Renal cortex interstitium (tissue), 15 donors: ENCODE data around the gene HSPB1. TPM values are rescaled to one million over a fixed set of nuclear protein-coding genes. Genes with fewer than 3 reads are reported as not detected.

Experiments used
- DNase-seq, 11 donors: peaks; one replicate each; pipeline ENCODE4 v3.0.0-alpha.2; 2013; ENCODE audit warnings: low read depth in 9 of 11, low spot score in 4 of 11; ENCODE audit errors: extremely low read depth in 1 of 11
- long read RNA-seq, 16 experiments: transcript quantifications; one replicate each; lab custom pipeline, GENCODE V29; 2026
- polyA plus RNA-seq, 3 donors: library from polyadenylated mRNA; unstranded; fragments of 120-200 nt; gene quantifications; one replicate each; pipeline ENCODE4 v1.2.1, GENCODE V29; 2013; ENCODE audit not compliant: insufficient read length in 3 of 3

Gene HSPB1
- polyA plus RNA-seq = 100 to 1,000 TPM; 119 to 226 (median 218) TPM
- long read RNA-seq, donor 1, transcript HSPB1-201 (3 exons, 909 nt) = major isoform, 117 of 187 reads
- long read RNA-seq, donor 1, transcript HSPB1-203 (2 exons, 1,455 nt) = minor isoform, 58 of 187 reads
- long read RNA-seq, donor 1, partial matches to known transcripts = 12 of 187 reads
- long read RNA-seq, donor 1, other reads (novel, unspliced or antisense) = 0 of 187 reads
- long read RNA-seq, donor 2, transcript HSPB1-203 (2 exons, 1,455 nt) = minor isoform, 48 of 202 reads
- long read RNA-seq, donor 2, transcript HSPB1-201 (3 exons, 909 nt) = major isoform, 154 of 202 reads
- long read RNA-seq, donor 2, partial matches to known transcripts = 0 of 202 reads
- long read RNA-seq, donor 2, other reads (novel, unspliced or antisense) = 0 of 202 reads
- long read RNA-seq, donor 3, transcript HSPB1-203 (2 exons, 1,455 nt) = minor isoform, 75 of 330 reads
- long read RNA-seq, donor 3, transcript HSPB1-201 (3 exons, 909 nt) = major isoform, 241 of 330 reads
- long read RNA-seq, donor 3, partial matches to known transcripts = 14 of 330 reads
- long read RNA-seq, donor 3, other reads (novel, unspliced or antisense) = 0 of 330 reads
- long read RNA-seq, donor 4, transcript HSPB1-203 (2 exons, 1,455 nt) = minor isoform, 35 of 157 reads
- long read RNA-seq, donor 4, transcript HSPB1-201 (3 exons, 909 nt) = major isoform, 116 of 157 reads
- long read RNA-seq, donor 4, partial matches to known transcripts = 6 of 157 reads
- long read RNA-seq, donor 4, other reads (novel, unspliced or antisense) = 0 of 157 reads
- long read RNA-seq, donor 5 = 0 reads
- long read RNA-seq, donor 6, transcript HSPB1-201 (3 exons, 909 nt) = major isoform, 113 of 174 reads
- long read RNA-seq, donor 6, transcript HSPB1-203 (2 exons, 1,455 nt) = minor isoform, 50 of 174 reads
- long read RNA-seq, donor 6, partial matches to known transcripts = 11 of 174 reads
- long read RNA-seq, donor 6, other reads (novel, unspliced or antisense) = 0 of 174 reads
- long read RNA-seq, donor 7, transcript HSPB1-201 (3 exons, 909 nt) = major isoform, 154 of 240 reads
- long read RNA-seq, donor 7, transcript HSPB1-203 (2 exons, 1,455 nt) = minor isoform, 75 of 240 reads
- long read RNA-seq, donor 7, partial matches to known transcripts = 10 of 240 reads
- long read RNA-seq, donor 7, other reads (novel, unspliced or antisense) = 0 of 240 reads
- long read RNA-seq, donor 8 = 0 reads
- long read RNA-seq, donor 9, transcript HSPB1-201 (3 exons, 909 nt) = major isoform, 109 of 158 reads
- long read RNA-seq, donor 9, transcript HSPB1-203 (2 exons, 1,455 nt) = minor isoform, 38 of 158 reads
- long read RNA-seq, donor 9, partial matches to known transcripts = 11 of 158 reads
- long read RNA-seq, donor 9, other reads (novel, unspliced or antisense) = 0 of 158 reads
- long read RNA-seq, donor 10, transcript HSPB1-203 (2 exons, 1,455 nt) = minor isoform, 83 of 238 reads
- long read RNA-seq, donor 10, transcript HSPB1-201 (3 exons, 909 nt) = major isoform, 142 of 238 reads
- long read RNA-seq, donor 10, partial matches to known transcripts = 13 of 238 reads
- long read RNA-seq, donor 10, other reads (novel, unspliced or antisense) = 0 of 238 reads
- long read RNA-seq, donor 11, transcript HSPB1-201 (3 exons, 909 nt) = major isoform, 74 of 107 reads
- long read RNA-seq, donor 11, transcript HSPB1-203 (2 exons, 1,455 nt) = minor isoform, 33 of 107 reads
- long read RNA-seq, donor 11, partial matches to known transcripts = 0 of 107 reads
- long read RNA-seq, donor 11, other reads (novel, unspliced or antisense) = 0 of 107 reads
- long read RNA-seq, donor 12, transcript HSPB1-201 (3 exons, 909 nt) = major isoform, 88 of 121 reads
- long read RNA-seq, donor 12, transcript HSPB1-203 (2 exons, 1,455 nt) = minor isoform, 26 of 121 reads
- long read RNA-seq, donor 12, partial matches to known transcripts = 7 of 121 reads
- long read RNA-seq, donor 12, other reads (novel, unspliced or antisense) = 0 of 121 reads
- long read RNA-seq, donor 13 = 0 reads
- long read RNA-seq, donor 14, transcript HSPB1-201 (3 exons, 909 nt) = major isoform, 115 of 177 reads
- long read RNA-seq, donor 14, transcript HSPB1-203 (2 exons, 1,455 nt) = minor isoform, 46 of 177 reads
- long read RNA-seq, donor 14, partial matches to known transcripts = 16 of 177 reads
- long read RNA-seq, donor 14, other reads (novel, unspliced or antisense) = 0 of 177 reads
- long read RNA-seq, donor 15, transcript HSPB1-203 (2 exons, 1,455 nt) = minor isoform, 12 of 87 reads
- long read RNA-seq, donor 15, transcript HSPB1-201 (3 exons, 909 nt) = major isoform, 70 of 87 reads
- long read RNA-seq, donor 15, partial matches to known transcripts = 5 of 87 reads
- long read RNA-seq, donor 15, other reads (novel, unspliced or antisense) = 0 of 87 reads
- long read RNA-seq, donor 16, transcript HSPB1-203 (2 exons, 1,455 nt) = minor isoform, 102 of 421 reads
- long read RNA-seq, donor 16, transcript HSPB1-201 (3 exons, 909 nt) = major isoform, 287 of 421 reads
- long read RNA-seq, donor 16, partial matches to known transcripts = 27 of 421 reads
- long read RNA-seq, donor 16, other reads (novel, unspliced or antisense) = 5 of 421 reads

DNA sequence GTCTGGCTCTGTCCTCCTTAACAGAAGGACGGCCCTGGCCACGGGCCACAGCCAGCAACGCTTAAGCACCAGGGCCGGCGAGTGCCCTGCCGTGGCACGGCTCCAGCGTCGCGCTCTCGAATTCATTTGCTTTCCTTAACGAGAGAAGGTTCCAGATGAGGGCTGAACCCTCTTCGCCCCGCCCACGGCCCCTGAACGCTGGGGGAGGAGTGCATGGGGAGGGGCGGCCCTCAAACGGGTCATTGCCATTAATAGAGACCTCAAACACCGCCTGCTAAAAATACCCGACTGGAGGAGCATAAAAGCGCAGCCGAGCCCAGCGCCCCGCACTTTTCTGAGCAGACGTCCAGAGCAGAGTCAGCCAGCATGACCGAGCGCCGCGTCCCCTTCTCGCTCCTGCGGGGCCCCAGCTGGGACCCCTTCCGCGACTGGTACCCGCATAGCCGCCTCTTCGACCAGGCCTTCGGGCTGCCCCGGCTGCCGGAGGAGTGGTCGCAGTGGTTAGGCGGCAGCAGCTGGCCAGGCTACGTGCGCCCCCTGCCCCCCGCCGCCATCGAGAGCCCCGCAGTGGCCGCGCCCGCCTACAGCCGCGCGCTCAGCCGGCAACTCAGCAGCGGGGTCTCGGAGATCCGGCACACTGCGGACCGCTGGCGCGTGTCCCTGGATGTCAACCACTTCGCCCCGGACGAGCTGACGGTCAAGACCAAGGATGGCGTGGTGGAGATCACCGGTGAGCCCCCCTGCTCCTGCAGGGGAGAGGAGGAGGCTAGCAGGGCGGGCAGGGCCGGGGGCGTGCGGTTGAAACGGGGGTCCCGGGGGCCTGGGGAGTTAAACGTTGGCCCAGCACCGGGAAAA is at the start of gene HSPB1:
Gene HSPB1 (plus strand): TSS at position 327 of the 855 bp plus-strand sequence. CDS start 40 bp downstream, at position 367.
- DNase-seq = peak in 8 of 11 donors; percentile 61 to 86 (median 68)

DNA sequence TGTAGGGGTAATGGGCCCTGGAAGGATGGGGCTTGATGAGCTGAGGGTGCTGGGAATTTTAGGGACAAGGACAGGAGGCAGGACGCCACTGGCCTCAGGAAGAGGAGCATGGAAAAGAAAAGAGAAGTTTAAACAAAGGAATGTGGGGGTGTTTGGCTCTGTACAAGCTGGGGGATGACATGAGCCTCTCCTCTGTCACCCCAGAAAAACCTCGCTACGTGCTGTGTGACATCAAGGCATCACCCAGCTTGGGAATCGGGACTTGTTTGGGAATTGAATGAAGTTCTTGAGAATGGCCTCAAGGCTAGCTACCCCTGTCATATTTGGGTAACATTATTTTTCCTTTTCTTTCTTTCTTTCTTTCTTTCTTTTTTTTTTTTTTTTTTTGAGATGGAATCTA is 47.7 kb upstream of the HSPB1 start:
- DNase-seq = no peak

- DNase-seq = no peak
These were observed 44.5 kb upstream of the HSPB1 start for GRCh38 chr7:76257973-76258372.

DNA sequence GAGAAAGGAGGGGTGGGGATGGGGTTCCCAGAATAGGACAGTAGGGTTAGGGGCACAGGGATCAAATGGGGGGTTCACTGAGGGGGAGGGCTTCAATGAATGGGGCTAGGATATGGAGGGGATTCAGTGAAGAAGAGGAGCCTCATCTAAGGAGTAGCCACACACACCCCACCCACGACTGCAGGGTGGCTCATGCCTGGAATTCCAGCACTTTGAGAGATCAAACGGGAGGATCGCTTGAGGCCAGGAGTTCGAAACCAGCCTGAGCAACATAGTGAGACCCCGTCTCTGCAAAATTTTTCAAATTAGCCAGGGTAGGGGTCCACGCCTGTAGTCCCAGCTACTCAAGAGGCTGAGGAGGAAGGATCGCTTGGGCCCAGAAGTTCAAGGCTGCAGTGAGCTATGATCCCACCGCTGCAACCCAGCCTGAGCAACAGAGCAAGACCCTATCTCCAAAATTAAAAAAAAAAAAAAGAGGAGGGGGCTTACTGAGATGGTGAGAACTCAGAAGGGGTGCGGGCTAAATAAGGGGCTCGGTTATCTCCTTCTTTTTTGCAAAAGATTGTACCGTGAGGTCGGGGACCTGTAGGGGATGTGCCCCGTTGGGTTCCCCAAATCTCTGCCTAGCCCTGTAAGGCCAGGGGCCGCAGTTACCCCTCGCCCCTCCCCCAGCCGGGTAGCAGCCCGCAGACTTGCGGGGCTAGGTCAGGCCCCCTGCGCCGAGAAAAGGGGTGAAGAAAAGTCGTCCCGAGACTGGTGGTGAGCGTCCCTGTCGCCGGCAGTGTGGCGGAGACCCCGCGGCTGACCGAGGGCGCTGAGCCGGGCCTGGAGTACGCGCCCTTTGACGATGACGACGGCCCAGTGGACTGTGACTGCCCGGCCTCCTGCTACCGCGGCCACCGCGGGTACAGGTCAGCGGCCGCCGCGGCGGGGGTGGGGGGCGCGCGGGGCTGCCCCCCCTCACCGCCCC is 43.1 kb upstream of the HSPB1 start:
- DNase-seq = no peak

DNA sequence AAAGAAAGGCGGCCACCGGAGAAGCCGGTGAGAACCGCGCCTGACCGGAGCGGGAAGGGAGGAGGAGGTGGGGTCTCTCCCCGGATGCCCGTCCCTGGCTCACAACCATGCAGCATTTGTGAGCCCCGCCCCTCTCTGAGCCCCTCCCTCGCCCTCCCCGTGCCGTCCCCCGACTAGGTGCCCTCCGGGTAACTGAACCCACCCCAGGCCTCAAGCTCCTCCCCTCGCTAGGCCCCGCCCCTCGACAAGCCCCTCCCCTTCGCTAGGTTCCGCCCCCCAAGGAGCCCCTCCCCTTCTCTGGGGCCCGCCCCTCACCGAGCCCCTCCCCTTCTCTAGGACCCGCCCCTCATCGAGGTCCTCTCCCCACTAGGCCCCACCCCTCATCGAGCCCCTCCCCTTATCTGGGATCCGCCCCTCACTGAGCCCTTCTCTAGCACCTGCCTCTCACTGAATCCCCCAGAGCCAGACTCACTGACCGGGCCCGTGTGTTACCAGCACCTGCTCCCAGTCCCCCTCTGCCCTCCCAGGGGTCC is 42.2 kb upstream of the HSPB1 start:
- peak in 2 of 11 donors; percentile 32 to 34 for DNase-seq

DNA sequence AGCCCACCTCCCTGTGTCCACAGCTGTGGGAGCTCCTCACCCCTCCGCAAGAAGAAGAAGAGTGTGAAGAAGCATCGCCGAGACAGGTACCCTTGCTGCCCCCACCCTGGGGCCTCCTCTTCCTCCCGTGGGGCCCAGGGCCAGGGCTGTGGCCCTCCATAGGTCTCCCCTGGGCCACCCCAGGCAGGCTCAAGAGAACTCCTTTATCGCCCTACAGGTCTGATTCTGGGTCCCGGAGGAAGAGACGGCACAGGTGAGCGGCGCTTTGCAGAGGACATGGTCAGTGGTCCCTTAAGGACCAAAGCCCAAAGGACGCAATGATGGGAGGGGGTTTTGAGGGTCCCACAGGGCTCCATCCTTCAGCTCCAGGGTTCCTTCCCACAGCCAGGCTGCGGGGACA is 41.1 kb upstream of the HSPB1 start:
- DNase-seq = no peak

GRCh38 chr7:76261931-76262330 is 40.5 kb upstream of the HSPB1 start:
- DNase-seq = no peak

DNA sequence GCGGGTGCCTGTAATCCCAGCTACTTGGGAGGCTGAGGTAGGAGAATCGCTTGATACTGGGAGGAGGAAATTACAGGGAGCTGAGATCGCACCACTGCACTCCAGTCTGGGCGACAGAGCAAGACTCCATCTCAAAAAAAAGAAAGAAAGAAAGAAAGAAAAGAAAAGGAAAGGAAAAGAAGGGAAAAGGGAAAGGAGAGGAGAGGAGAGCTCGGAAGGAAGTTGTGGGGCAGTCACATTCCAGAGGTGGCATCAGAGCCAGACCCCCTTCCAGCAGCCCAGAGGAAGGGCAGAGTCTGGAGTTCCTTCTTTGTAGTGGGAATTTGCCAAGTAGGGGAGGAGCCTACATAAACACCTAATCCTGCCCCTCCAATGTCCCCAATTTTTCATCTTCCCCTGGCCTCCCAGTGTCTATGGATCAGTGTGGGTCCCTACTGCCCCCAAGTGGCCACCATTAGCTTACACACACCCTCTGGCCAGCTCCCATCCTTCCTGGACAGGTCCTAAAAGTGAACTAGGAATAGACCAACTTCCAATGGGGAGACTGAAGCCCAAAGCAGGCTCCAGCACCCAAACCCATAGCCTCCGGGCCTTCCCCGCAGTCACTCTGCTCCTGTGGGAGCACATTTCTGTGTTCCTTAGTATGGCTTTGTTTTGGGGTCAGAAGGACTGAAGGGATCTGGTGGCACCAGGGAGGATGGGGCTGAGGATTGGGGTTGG is 39.6 kb upstream of the HSPB1 start:
- peak in 2 of 11 donors; percentile 34 to 39 for DNase-seq

DNA sequence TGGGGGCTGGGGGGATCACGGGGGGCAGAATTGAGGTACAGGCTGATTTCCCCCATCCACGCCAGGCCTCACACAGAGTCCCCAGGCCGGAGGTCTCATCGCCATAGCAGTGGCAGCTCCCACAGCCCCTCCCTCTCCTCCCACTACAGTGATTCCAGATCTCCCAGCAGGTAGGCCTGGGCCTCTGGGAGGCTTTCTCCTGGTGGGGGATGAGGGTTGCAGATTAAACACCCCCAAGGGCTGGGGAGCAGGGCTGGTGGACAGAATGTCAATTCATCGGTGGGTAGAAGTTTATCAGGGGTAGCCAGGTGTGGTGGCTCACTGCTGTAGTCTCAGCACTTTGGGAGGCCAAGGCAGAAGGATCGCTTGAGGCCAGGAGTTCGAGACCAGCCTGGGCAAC is 37.2 kb upstream of the HSPB1 start:
- no peak for DNase-seq

GRCh38 chr7:76267107-76267893 is 35.2 kb upstream of the HSPB1 start:
- DNase-seq = no peak

DNA sequence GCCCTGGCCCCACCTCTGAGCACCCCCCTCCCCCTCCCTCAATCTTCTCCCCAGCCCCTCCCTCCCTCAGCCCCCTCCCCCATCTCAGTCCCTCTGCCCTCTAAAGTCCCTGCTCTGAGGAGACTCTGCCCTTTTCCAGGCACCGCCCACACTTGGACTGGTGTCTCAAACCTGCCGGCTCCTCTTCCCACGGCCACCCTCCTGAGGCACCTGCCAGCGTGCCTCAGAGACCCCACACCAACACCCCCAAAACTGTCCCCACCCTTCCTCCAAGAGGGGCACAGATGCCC is 34.6 kb upstream of the HSPB1 start:
- no peak for DNase-seq

- DNase-seq = no peak
These were observed 34.1 kb upstream of the HSPB1 start for GRCh38 chr7:76268376-76268775.

DNA sequence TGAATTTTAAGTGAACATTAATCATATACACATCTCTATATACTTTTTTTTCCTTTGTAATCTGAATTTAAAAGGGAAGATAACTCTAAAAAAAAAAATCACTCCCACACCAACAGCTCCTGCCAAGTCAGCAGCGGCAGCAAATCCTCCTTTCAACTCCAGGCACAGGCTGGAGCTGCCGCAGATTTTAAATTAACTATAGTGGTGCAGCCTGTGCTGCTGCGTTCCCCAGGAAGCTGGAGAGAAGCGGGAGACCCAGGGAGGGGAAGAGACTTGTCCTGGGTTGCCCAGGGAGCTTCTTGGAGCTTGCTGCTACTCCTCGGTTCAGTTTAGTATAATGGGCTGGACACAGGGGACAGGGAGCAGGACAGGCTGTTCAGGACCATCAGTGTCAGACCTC is 32.6 kb upstream of the HSPB1 start:
- no peak for DNase-seq
